Cardiac fibroblast (primary cell): ENCODE results near the gene CRTC3.
"Not testable (repeated sequence)": the region's sequence is repeated elsewhere in the genome, so short reads cannot be mapped to it uniquely, and the experiment has no call there.

Experiments
- DNase-seq, 2 donors: peaks; one replicate each; pipeline versions ENCODE4 v3.0.0 to v3.0.0-alpha.2; 2010; ENCODE audit warnings: low read depth in 2 of 2
- H3K4me3 ChIP-seq, 2 donors: replicated peaks in 1 of 2; 1 replicate in 1 of 2; 2 replicates in 1 of 2; pipeline ENCODE4 v1.5.1; 2011; ENCODE audit warnings: low read depth in 2 of 2, low read length in 2 of 2, mild to moderate bottlenecking in 2 of 2, moderate library complexity in 1 of 2
- CTCF ChIP-seq: IDR thresholded peaks from one replicate; pipeline ENCODE4 v1.5.1; 2011; ENCODE audit warnings: low read depth, mild to moderate bottlenecking, low read length, inconsistent platforms

CRTC3 gene

GRCh38 chr15:90500171-90500570, 29.6 kb upstream of the CRTC3 start:
- H3K4me3 ChIP-seq, result no peak overlapping the region
- no peak for TF ChIP-seq CTCF
- DNase-seq, result no peak

GRCh38 chr15:90501898-90502297, 27.8 kb upstream of the CRTC3 start:
- no peak for TF ChIP-seq CTCF
- DNase-seq, result no peak

GRCh38 chr15:90510781-90511180, 18.9 kb upstream of the CRTC3 start:
- H3K4me3 ChIP-seq, DNase-seq: not testable (repeated sequence)

More at GRCh38 chr15:90501898-90502297, 27.8 kb upstream of the CRTC3 start:
- no peak overlapping the region for H3K4me3 ChIP-seq

- not testable (repeated sequence) for H3K4me3 ChIP-seq, DNase-seq
Observed at GRCh38 chr15:90511211-90511618, 18.5 kb upstream of the CRTC3 start.

GRCh38 chr15:90512276-90512675, 17.4 kb upstream of the CRTC3 start:
- DNase-seq, result no peak
- no peak for TF ChIP-seq CTCF
- H3K4me3 ChIP-seq, result no peak overlapping the region

- DNase-seq, result no peak
- TF ChIP-seq CTCF, result no peak
- H3K4me3 ChIP-seq, result no peak overlapping the region
Observed at GRCh38 chr15:90512981-90513380, 16.7 kb upstream of the CRTC3 start.

GRCh38 chr15:90513448-90513847, 16.3 kb upstream of the CRTC3 start:
- DNase-seq, result no peak
- no peak for TF ChIP-seq CTCF
- H3K4me3 ChIP-seq, result no peak overlapping the region

- not testable (repeated sequence) for DNase-seq, H3K4me3 ChIP-seq
Observed at GRCh38 chr15:90513893-90514292, 15.8 kb upstream of the CRTC3 start.

- TF ChIP-seq CTCF, result no peak
- DNase-seq, result peak in 1 of 2 donors; percentile 60
- no peak overlapping the region for H3K4me3 ChIP-seq
Observed at GRCh38 chr15:90519688-90520087, 10.0 kb upstream of the CRTC3 start.
